Activated CD8-positive, alpha-beta memory T cell treated with anti-CD3 and anti-CD28 coated beads for 4 hours (primary cell): ENCODE data around the gene CNTNAP2.

Experiments used
- DNase-seq, 2 donors: peaks; one replicate each; pipeline ENCODE4 v3.0.0-alpha.2; 2020; ENCODE audit warnings: low read depth in 2 of 2

Gene CNTNAP2

DNA sequence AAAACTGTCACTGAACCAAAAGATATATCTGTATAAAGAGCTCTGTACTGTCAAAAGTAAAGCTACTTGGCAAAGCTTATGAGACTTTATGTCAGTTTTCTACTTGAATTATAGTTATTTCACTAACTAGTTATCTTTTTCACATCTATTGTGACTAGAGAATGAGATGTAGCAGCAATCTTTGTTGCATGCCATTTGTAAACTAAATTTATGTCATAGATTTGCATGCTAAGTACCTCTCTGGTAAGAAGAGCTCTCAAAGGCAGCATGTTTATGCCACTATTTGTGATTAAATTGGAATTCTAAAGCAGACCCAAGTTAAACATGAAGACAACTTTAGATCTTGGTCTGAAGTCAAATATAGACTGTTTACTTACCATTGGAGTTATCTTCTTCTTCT is 300.6 kb downstream of the CNTNAP2 start:
- DNase-seq: no peak

- DNase-seq: no peak
Measured at GRCh38 chr7:146423446-146423845, 306.8 kb downstream of the CNTNAP2 start.

DNA sequence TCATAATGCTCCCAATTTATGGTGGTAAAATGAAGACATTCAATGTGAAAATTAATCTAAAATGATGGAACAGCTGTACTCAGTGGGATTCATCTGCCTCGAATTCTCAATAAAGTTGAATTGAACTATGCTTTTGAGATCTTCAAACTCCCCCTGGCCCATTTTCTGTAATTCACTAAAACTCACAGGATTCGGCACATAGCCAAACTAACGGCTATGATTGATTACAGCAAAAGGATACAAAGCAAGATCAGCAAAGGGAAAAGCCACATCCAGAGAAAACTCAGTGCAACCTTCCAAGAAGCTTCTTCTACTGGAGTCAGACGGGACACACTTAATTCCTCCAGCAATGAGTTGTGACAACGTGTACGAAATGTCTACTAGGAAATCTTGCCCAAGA is 307.5 kb downstream of the CNTNAP2 start:
- no peak for DNase-seq

DNA sequence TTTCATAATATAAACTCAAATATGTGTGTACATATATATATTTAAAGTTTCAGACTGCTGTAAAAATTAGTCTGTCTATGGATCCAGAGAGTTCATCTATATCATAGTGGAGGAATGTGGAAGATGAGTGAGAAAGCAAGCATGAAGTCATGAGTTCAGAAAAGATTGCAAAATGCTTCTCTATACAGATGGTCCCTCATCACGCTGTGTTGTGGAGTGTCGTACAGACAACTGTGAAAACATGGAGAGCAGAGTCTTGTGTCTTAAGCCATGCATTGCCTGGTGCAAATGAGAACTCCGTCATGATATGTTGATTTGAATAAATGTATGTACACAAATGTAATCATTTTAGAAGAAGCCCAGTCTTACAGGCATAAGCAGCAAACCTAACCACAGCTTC is 316.9 kb downstream of the CNTNAP2 start:
- no peak for DNase-seq

- no peak for DNase-seq
Measured at GRCh38 chr7:146443102-146443501, 326.5 kb downstream of the CNTNAP2 start.

- DNase-seq: no peak
Measured at GRCh38 chr7:146449625-146450024, 333.0 kb downstream of the CNTNAP2 start.

- DNase-seq: no peak
Measured at GRCh38 chr7:146455091-146455655, 338.6 kb downstream of the CNTNAP2 start.

DNA sequence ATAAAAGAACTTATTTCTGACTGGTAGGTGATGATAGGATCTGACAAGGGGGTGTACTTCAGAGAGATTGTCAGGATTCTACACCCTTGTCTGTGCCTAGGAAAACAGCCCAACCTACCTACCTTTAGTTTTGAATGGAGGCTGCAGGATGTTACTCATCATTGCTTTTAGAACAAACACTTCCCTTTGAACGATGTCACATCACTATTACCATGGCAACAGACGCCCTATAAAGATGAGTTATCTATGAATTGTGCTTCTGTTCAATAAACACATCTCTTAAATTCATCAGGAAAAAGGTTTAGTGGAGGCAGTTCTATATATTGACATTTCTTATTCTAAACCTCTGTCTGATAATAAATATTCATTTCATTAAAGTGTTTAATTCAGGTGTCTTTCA is 362.4 kb downstream of the CNTNAP2 start:
- no peak for DNase-seq

DNA sequence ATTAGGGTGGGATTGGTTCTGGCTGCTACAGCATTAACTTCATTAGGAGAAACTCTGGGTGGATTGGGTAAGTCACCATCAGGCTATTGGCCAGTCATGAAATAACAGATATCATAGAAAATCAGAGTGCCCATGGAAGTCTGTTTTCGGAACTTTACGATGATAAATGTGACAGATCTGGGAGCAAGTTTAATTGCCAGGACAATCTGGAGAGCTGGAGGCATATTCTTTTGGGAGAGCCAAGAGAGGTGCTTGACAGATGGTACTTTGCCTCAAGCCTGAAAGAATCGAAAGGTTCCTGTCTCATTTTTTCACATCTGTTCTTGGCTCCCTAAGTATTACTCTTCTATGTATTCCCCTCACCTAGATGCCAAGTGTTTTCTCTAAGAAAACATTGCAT is 369.9 kb downstream of the CNTNAP2 start:
- no peak for DNase-seq

GRCh38 chr7:146492017-146492416 is 375.4 kb downstream of the CNTNAP2 start:
- DNase-seq: no peak

DNA sequence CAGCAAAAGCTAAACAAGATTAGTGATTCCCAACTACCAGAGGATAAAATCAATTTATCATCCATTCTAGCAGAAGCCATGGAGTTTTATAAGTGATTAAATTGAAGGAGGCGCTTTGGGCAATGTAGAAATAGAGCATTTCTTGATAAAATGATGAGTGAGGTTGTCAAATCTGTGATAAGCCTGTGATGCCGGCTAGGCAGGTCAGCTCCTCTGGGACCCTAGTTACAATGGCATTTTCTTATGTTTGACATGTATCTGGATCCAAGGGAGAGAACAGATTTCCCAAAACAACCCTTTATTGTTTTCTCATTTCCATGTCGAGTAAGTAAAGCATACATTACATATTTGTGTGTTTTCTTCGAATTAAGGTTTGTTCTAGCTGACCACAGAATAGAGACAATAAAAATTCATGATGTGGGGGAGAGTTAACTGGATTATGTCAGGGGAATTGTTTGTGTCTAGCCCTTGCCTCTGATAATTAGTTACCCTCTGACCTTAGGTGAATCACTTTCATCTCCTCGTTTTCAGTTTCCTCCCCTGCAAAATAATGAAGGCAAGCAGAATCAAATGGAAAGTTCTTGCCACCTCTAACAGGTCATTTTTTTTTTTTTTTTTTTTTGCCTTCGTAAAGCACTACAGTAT is 378.5 kb downstream of the CNTNAP2 start:
- DNase-seq: no peak

- no peak for DNase-seq
Measured at GRCh38 chr7:146496657-146497056, 380.1 kb downstream of the CNTNAP2 start.

DNA sequence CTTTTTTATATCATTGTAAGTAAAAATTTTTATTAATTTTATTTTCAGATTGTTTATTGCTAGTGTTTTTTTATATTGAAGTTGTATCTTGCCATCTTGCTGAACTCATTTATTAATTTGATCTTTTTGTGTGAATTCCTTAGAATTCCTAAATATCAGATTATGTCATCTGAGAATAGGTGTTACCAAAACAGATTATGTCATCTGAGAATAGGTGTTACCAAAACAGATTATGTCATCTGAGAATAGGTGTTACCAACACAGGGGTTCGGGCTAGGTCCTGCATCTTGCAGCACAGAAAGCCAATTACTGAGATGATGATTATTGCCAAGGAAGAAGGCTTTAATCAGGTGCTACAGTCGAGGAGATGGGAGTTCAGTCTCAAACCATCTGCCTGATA is 383.4 kb downstream of the CNTNAP2 start:
- DNase-seq: no peak

DNA sequence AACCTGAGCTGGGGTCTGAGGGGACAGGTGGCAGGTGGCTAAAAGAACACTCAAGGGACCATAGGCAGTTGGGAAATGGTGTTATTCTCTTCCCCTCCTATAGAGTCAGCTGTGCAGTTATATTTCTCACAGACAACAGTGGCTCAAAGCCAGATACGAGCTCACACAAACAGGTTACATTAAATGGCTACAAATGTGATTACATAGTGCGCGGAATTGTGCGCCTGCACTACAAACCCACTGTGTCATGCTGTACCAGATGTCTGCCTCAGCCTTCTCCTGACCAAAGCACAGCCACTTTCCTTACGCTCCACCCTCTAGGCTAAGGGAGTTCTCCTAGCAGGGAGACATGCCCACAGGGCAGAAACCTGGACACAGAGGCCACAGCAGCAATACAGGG is 387.2 kb downstream of the CNTNAP2 start:
- no peak for DNase-seq

- no peak for DNase-seq
Measured at GRCh38 chr7:146510088-146510680, 393.6 kb downstream of the CNTNAP2 start.

DNA sequence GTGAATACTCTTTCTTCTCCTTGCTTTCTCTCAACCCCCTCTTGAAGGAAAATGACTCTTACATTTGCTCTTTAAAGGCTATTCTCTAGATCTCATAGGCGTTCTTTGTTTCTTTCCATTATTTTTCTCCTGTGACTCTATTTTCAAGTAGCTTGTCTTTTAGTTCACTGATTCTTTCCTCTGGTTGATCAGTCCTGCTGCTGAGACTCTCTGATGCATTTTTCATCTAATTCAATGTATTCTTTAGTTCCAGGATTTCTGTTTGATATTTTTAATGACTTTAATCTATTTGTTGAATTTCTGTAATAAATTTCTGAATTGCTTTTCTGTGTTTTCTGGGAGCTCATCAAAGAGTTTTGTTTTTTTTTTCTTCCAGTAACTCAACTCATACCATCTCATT is 397.7 kb downstream of the CNTNAP2 start:
- no peak for DNase-seq

DNA sequence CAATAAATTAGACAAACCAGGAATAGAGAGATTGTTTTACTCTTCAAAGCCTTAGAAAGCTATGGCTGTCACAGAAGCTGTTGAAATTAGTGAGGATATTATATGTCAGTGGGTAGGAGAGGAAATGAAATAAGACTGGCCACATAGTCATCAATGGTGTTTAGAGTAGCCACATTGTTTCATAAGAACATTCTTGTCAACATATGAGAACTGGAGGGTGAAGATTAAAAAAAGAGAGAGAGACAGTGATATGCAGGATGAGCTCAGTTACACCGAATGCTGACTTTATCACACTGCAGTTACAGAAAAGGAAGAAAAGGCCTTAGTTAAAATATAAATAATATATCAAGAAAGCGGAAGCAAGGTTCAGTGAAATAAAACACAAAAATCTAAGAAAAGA is 412.0 kb downstream of the CNTNAP2 start:
- DNase-seq: no peak

GRCh38 chr7:146539836-146540235 is 423.2 kb downstream of the CNTNAP2 start:
- no peak for DNase-seq

GRCh38 chr7:146542101-146542500 is 425.5 kb downstream of the CNTNAP2 start:
- DNase-seq: no peak

- no peak for DNase-seq
Measured at GRCh38 chr7:146544748-146545147, 428.1 kb downstream of the CNTNAP2 start.

DNA sequence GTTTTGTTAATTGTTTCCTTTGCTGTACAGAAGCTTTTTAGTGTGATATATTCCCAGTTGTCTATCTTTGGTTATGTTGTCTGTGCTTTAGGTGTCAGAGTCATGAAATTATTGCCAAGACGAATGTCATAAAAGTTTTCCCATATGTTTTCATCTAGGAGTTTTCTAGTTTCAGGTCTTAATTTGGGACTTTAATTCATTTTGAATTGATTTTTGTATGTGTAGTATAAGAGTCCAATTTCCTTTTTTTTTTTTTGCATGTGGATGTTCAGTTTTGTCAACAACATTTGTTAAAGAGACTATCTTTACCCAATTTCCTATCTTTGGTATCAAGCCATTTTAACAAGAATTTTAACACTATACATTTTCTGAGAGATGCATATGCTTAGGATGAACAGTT is 432.2 kb downstream of the CNTNAP2 start:
- no peak for DNase-seq

- DNase-seq: no peak
Measured at GRCh38 chr7:146554556-146554955, 438.0 kb downstream of the CNTNAP2 start.

DNA sequence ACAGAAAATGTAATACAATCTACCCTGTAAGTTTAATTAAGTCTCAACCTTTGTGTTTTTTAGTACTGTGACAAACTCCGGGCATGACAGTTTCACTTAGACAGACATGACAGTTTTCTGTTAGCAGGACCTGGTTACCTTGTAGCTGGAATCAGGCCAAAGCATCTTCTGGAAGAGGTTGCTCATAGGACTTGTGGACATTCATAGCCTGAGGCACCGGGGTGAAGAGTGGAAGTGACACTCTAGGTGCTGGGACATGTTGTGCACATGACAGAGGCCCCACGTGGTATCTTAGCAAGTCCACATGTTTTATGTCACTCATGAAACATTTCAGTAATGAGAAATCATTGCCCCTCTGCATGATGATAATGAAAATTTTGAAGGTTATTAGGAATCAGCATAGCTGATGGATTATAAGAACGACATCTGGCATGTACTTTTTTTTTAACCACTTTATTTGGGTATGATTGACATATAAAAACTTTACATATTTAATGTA is 441.4 kb downstream of the CNTNAP2 start:
- no peak for DNase-seq
